Measurements from ENCODE around the gene PLEKHA5. TPM values are rescaled to one million over a fixed set of nuclear protein-coding genes. Genes with fewer than 3 reads are reported as not detected.

The PLEKHA5 gene
- total and polyA plus RNA-seq, 2 experiments from 2014 or later = 88.4 to 103 TPM

GRCh38 chr12:19138956-19139355 is 9.4 kb downstream of the PLEKHA5 start:
- TF ChIP-seq CTCF (IDR thresholded peaks at IDR 0.05; ENCODE audit: low read depth, low read length) = no peak
- H3K4me3 ChIP-seq = no peak overlapping the region
- H3K27ac ChIP-seq = peak overlapping the region; percentile 69
- peaks cover 61% of the 10 kb centered on the region for H3K4me1 ChIP-seq (ENCODE audit: low read depth)
- no peak for DNase-seq (ENCODE audit: low read depth in 1 of 2, low spot score in 1 of 2)
- H3K27me3 ChIP-seq = no peaks in the 10 kb centered on the region
- peaks cover 19% of the 10 kb centered on the region for H3K36me3 ChIP-seq
- no peaks in the 10 kb centered on the region for H3K9me3 ChIP-seq (ENCODE audit: low read depth)

- Histone ChIP-seq H3K27me3 (no peaks in the 10 kb centered on the region), H3K36me3 (peaks cover 19% of the 10 kb centered on the region), H3K27ac (peak overlapping the region; percentile 69), H3K9me3 (ENCODE audit: low read depth) (no peaks in the 10 kb centered on the region), H3K4me3 (no peak overlapping the region), H3K4me1 (ENCODE audit: low read depth) (peaks cover 54% of the 10 kb centered on the region)
- TF ChIP-seq CTCF (IDR thresholded peaks at IDR 0.05; ENCODE audit: low read depth, low read length) = no peak
- no peak for DNase-seq (ENCODE audit: low read depth in 1 of 2, low spot score in 1 of 2)
Measured at GRCh38 chr12:19139615-19140194, 10.2 kb downstream of the PLEKHA5 start.

- DNase-seq (ENCODE audit: low read depth in 1 of 2, low spot score in 1 of 2) = peak in 1 of 2 donors; percentile 39
- H3K36me3 ChIP-seq = peaks cover 19% of the 10 kb centered on the region
- no peaks in the 10 kb centered on the region for H3K9me3 ChIP-seq (ENCODE audit: low read depth)
- no peak for TF ChIP-seq CTCF (IDR thresholded peaks at IDR 0.05; ENCODE audit: low read depth, low read length)
- H3K4me1 ChIP-seq (ENCODE audit: low read depth) = peaks cover 45% of the 10 kb centered on the region
- no peaks in the 10 kb centered on the region for H3K27me3 ChIP-seq
- H3K27ac ChIP-seq = peak overlapping the region; percentile 69
- no peak overlapping the region for H3K4me3 ChIP-seq
Measured at GRCh38 chr12:19140381-19141236, 11.1 kb downstream of the PLEKHA5 start.

GRCh38 chr12:19142499-19142898 is 13.0 kb downstream of the PLEKHA5 start:
- Histone ChIP-seq H3K4me3 (no peak overlapping the region), H3K27me3 (no peaks in the 10 kb centered on the region), H3K36me3 (peaks cover 10% of the 10 kb centered on the region), H3K9me3 (ENCODE audit: low read depth) (no peaks in the 10 kb centered on the region), H3K27ac (no peak overlapping the region), H3K4me1 (ENCODE audit: low read depth) (peaks cover 27% of the 10 kb centered on the region)
- no peak for DNase-seq (ENCODE audit: low read depth in 1 of 2, low spot score in 1 of 2)
- TF ChIP-seq CTCF (IDR thresholded peaks at IDR 0.05; ENCODE audit: low read depth, low read length) = no peak

GRCh38 chr12:19144287-19144686 is 14.8 kb downstream of the PLEKHA5 start:
- Histone ChIP-seq H3K4me1 (ENCODE audit: low read depth) (peaks cover 10% of the 10 kb centered on the region), H3K27me3 (no peaks in the 10 kb centered on the region), H3K27ac (no peak overlapping the region), H3K4me3 (no peak overlapping the region), H3K9me3 (ENCODE audit: low read depth) (no peaks in the 10 kb centered on the region), H3K36me3 (peaks cover 10% of the 10 kb centered on the region)
- peak in 1 of 2 donors; percentile 28 for DNase-seq (ENCODE audit: low read depth in 1 of 2, low spot score in 1 of 2)
- no peak for TF ChIP-seq CTCF (IDR thresholded peaks at IDR 0.05; ENCODE audit: low read depth, low read length)

Measured in cardiac muscle cell (in vitro differentiated cells and primary cell).